ENCODE measurements around the gene JPH4. TPM values are rescaled to one million over a fixed set of nuclear protein-coding genes. Genes with fewer than 3 reads are reported as not detected.

The JPH4 gene
- total RNA-seq, 6 experiments from 2014 or later: 0.07 to 0.20 (median 0.19) TPM; not detected in 3

DNA sequence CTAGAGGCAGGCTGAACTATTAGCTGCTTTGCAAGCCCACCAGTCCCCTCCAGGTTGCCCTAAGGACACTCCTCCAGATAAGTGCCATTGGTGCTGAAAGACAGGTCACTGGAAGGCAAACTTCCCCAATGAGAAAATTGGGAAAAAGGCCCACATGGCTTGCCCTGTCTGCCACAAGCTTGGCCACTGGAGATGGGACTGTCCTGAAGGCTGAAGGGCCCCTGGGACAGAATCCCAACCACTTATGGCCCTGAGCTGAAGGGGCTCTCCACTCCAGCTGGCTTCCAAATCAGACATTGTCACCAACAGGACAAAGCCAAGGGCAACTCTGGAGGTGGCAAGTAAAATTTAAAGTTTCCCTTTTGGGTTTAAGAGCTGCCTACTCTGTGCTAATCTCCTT lies 45.4 kb upstream of the JPH4 start:
- Histone ChIP-seq H3K4me1 (peaks cover 0 to 19% (median 8%) of the 10 kb centered on the region in 4 donors), H3K9me3 (peaks cover 0 to 7% (median 0%) of the 10 kb centered on the region in 4 donors), H3K36me3 (no peaks in the 10 kb centered on the region), H3K4me3 (no peak overlapping the region), H3K27me3 (no peaks in the 10 kb centered on the region), H3K27ac (no peak overlapping the region)
- DNase-seq (no peak), ATAC-seq (no peak)
- TF ChIP-seq POLR2A (IDR thresholded peaks at IDR 0.05): no peak
- TF ChIP-seq, protein P1, sequence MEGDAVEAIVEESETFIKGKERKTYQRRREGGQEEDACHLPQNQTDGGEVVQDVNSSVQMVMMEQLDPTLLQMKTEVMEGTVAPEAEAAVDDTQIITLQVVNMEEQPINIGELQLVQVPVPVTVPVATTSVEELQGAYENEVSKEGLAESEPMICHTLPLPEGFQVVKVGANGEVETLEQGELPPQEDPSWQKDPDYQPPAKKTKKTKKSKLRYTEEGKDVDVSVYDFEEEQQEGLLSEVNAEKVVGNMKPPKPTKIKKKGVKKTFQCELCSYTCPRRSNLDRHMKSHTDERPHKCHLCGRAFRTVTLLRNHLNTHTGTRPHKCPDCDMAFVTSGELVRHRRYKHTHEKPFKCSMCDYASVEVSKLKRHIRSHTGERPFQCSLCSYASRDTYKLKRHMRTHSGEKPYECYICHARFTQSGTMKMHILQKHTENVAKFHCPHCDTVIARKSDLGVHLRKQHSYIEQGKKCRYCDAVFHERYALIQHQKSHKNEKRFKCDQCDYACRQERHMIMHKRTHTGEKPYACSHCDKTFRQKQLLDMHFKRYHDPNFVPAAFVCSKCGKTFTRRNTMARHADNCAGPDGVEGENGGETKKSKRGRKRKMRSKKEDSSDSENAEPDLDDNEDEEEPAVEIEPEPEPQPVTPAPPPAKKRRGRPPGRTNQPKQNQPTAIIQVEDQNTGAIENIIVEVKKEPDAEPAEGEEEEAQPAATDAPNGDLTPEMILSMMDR (IDR thresholded peaks at IDR 0.05): no peak
- intact Hi-C loops (cut with DNase I): no loop called here

DNA sequence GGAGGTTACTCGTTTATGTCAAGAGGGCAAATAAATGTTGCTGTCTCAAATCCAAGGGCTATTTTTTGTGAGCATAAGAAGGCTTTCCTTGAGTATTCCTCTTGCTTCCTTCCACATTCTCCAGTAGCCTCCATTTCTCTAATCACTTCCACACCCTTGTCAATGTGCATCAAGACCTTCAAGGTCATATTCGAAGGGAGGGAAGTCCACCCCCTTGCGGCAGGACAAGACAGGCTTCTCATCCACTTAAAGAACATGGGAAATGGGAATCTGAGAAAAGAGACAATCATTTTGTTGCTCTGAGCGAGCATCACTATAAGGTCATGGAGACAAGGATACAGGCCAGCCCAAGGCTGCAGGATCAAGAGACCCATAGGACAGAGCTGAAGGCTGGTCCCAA lies 44.4 kb upstream of the JPH4 start:
- H3K4me1 ChIP-seq: peaks cover 0 to 29% (median 10%) of the 10 kb centered on the region in 4 donors
- H3K27me3 ChIP-seq: no peaks in the 10 kb centered on the region
- no peak for DNase-seq
- no peak for TF ChIP-seq POLR2A (IDR thresholded peaks at IDR 0.05)
- TF ChIP-seq, protein P1 (IDR thresholded peaks at IDR 0.05): no peak
- H3K9me3 ChIP-seq: peaks cover 0 to 7% (median 0%) of the 10 kb centered on the region in 4 donors
- WGBS (ENCODE audit: insufficient coverage, low coverage, low lambda C conversion rate, missing lambda C conversion rate): 96% methylated on average over 4 of the region's 4 CpGs
- H3K36me3 ChIP-seq: no peaks in the 10 kb centered on the region
- no peak overlapping the region for H3K4me3 ChIP-seq
- intact Hi-C loops (cut with DNase I): no loop called here
- no peak for ATAC-seq
- no peak overlapping the region for H3K27ac ChIP-seq

DNA sequence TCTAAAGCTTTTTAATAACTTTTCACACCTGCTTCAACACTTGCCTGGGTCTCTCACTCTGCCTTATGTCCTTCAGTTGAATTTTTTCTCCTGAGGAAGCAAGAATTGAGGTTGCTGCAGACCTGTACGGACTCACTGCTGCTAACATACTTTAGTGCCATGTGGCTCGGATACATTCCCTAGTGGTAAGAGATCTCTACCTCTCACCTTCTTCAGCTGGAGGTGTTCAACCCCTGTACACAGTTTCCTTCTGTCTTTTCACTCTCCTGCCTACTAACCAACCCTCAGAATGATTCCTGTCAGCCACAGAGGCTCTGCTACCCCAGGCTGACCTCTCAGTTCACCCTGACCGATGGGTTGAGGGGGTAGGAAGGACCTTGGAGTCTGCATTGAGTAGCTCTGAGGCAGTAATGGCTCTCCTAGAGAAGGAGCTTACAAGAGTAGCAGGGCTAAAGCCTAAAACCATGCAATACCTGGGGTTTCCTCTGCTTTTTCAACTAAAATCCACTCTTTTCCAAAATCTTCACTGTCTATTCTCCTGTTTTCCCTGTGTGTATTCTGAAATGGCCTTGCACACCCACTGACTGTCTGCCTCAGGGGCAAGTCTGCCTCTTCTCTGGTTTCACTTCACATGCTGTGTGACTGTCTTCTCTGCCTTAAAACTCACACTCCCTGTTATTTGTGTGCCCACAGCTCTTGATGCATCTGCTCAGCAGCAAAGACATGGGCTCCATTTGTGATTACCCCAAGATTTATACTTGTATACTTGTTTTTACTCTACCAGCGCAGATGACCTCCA lies 43.5 kb upstream of the JPH4 start:
- no peaks in the 10 kb centered on the region for H3K27me3 ChIP-seq
- no peak overlapping the region for H3K27ac ChIP-seq
- peaks cover 0 to 7% (median 0%) of the 10 kb centered on the region in 4 donors for H3K9me3 ChIP-seq
- no peaks in the 10 kb centered on the region for H3K36me3 ChIP-seq
- DNase-seq (no peak), ATAC-seq (peak in 3 of 4 donors; percentile 11 to 38 (median 18))
- TF ChIP-seq, protein P1 (IDR thresholded peaks at IDR 0.05): no peak
- TF ChIP-seq POLR2A (IDR thresholded peaks at IDR 0.05): no peak
- intact Hi-C loops (cut with DNase I): no loop called here
- H3K4me1 ChIP-seq: peaks cover 0 to 30% (median 10%) of the 10 kb centered on the region in 4 donors
- H3K4me3 ChIP-seq: no peak overlapping the region
- 81% methylated on average over 4 of the region's 4 CpGs for WGBS (ENCODE audit: insufficient coverage, low coverage, low lambda C conversion rate, missing lambda C conversion rate)

DNA sequence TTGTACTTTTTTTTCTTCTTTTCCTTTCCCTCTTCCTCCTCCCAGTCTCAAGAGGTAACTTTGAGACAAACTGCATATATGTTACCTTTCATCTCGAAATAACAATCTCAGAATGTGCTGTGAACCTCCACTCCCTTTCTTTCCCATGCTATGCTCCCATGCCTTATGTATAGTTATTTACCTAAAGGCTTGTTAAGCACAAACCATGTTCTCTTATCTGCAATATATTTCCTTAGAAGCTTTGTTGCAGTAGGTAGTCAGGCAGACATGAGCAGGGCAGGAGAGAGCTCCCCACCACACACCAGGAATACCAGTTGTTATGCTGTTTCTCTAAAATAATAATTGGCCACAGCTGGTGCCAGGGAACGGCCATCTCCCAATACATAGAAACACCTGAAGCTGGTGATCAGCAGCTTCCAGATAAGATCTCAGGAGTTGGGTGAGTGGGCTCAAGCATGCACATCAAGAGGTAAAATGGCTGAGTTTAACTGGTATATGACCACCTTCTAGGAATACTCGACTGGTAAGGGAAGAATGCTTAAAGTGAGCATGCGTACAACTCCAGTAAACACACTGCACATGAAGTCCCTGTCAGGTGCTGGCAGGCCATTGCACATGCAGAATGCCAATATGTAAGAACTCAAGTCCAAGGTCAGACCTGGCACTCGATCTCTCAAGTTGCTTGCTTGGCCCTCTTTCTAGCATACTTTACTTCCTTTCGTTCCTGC lies 42.8 kb upstream of the JPH4 start:
- Histone ChIP-seq H3K4me3 (no peak overlapping the region), H3K4me1 (peaks cover 0 to 30% (median 10%) of the 10 kb centered on the region in 4 donors), H3K36me3 (no peaks in the 10 kb centered on the region), H3K27me3 (no peaks in the 10 kb centered on the region), H3K9me3 (peaks cover 0 to 7% (median 0%) of the 10 kb centered on the region in 4 donors), H3K27ac (no peak overlapping the region)
- peak; percentile 37 to 85 (median 82) for ATAC-seq
- 46% methylated on average over 4 of the region's 6 CpGs for whole genome bisulfite sequencing (ENCODE audit: insufficient coverage, low coverage, low lambda C conversion rate, missing lambda C conversion rate)
- no peak for TF ChIP-seq POLR2A (IDR thresholded peaks at IDR 0.05)
- TF ChIP-seq, protein P1 (IDR thresholded peaks at IDR 0.05): no peak
- intact Hi-C loops (cut with DNase I): no loop called here
- DNase-seq: no peak
